T47D (cell line): ENCODE measurements around the gene SCN10A.

ENCODE experiments used
- DNase-seq, 2 experiments: peaks; one replicate each; pipeline versions ENCODE4 v3.0.0 to v3.0.0-alpha.2; 2011 to 2012; ENCODE audit warnings: low read depth in 1 of 2, low spot score in 1 of 2
- JUND ChIP-seq: IDR thresholded peaks from 2 replicates; pipeline ENCODE4 v1.6.1; 2012; ENCODE audit warnings: low read depth
- in situ Hi-C: cut with HindIII; loops from 2 replicates; pipeline ENCODE4 v1.10.0; 2016; ENCODE audit warnings: low sequenced_read_pairs, low pct_unique_long_range_greater_than_20kb

Gene SCN10A

DNA sequence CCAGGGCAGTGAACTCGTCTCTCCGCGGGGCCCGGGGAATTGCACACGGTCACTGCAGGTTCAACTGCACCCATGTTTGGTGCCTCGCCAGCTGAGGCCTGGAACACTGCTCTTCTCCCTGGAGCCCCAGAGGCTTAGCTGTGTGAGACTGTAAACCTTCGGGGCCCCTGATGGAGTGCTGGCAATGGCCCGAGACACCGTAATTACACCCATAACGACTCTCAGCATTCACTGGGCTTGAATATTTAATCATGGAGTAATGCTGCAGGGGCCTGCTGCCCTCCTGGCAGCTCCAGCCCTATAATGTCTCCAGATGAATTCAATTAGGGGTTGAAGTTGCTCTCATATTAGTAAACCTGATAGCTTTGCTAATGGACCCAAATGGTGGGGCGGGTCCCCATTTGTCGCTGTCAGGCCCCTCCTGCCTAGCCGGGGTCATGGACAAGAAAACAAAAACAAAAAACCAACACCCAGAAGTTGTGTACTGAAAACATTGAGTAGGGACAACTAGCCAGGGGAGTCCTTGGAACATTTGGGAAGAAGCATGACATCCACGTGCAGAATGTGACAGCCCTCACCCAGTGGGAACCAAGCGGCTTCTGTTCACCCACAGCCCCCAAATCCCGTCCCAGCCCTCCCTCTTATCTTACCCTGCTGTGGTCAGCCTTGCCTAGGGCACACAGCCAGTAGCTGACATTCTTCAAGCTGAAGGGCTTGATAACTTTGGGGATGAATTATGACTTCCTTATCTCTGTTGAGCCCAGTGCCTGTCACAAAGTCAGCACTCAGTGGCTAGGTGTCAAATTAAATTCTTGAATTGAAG lies 92.2 kb downstream of the SCN10A start:
- no peak for TF ChIP-seq JUND
- DNase-seq: no peak
- in situ Hi-C loops: no loop called here

DNA sequence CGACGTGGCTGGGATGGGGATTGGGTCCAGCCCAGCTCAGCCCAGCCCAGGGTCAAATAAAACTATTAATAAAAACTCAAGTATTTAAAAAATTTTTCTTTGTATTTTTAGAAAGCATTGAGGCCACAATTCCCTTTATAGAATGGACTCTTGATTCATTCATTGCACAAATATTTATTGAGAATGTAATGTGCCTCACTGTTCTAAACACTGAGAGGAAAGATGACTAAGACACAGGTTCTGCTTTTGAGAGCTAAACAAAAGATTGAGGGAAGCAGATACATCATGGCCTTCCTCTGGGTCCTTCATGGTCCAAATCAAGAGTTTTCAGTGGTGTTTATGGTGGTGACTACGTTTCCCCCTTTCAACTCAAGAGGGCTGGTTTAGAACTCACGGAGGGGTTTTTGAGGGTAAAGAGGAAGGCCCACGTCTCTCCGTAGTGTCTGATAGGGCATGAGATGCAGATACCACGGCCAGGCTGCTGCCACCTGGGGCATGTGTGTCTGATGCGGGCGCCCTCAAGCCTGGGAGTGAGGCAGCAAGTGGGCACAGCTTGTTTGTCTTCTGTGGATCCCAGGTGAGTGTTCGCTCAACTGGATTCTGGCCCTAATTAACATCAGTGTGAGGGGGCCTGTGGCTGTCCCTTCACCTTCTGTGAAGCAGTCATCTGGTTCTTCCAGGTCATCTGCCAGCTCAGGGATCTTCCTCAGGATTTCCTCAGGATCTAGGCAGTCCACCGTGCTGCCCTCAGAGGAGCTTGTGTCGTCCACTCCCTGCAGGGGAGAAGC lies 93.0 kb downstream of the SCN10A start:
- no peak for DNase-seq
- TF ChIP-seq JUND: no peak
- in situ Hi-C loops: no loop called here

DNA sequence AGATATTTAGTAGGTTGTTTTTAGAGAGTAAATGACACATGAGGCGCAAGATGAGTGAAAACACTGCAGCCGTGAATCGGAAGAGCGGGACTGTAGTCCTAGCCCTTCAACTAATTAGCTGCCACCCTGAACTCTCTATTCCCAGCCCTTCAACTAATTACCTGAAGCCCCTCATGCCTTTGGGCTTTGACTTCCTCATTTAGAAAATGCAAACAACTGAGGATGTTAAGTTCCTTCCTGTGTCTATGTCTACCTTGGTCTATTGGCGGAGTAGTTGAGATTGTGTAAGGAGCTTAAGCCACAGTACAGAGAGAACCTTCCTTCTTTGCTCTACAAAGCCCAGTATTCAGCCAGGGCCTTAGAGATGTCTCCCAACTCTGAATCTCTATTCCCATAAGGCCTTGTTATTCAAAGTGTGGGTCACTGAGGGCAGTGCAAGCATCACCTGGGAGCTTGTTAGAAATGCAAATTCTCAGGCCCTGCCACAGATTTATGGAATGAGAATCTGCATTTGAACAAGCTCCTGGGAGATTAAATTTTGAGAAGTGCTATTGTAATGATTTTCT lies 94.7 kb downstream of the SCN10A start:
- in situ Hi-C loops: no loop called here
- no peak for DNase-seq
- TF ChIP-seq JUND: no peak

DNA sequence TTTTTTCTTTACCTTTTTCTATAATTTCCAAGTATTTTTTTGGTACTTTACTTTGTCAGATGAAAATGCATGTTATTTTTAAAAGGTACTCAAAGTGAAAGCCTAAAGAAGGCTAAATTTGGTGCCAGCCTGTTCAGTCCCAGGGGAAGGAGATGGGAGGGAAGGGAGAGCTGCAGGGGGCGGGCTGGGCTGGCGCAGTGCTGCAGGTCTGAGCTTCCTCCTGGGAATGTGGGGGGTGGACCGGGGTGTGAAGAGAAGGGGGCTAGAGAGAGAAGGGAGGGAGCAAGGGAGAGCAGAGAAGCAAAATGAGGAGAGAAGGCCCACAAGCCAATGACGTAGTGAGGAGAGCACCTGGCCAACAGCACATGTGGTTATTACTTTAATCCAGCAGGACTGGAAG lies 95.6 kb downstream of the SCN10A start:
- no peak for TF ChIP-seq JUND
- no peak for DNase-seq
- in situ Hi-C loops: no loop called here

DNA sequence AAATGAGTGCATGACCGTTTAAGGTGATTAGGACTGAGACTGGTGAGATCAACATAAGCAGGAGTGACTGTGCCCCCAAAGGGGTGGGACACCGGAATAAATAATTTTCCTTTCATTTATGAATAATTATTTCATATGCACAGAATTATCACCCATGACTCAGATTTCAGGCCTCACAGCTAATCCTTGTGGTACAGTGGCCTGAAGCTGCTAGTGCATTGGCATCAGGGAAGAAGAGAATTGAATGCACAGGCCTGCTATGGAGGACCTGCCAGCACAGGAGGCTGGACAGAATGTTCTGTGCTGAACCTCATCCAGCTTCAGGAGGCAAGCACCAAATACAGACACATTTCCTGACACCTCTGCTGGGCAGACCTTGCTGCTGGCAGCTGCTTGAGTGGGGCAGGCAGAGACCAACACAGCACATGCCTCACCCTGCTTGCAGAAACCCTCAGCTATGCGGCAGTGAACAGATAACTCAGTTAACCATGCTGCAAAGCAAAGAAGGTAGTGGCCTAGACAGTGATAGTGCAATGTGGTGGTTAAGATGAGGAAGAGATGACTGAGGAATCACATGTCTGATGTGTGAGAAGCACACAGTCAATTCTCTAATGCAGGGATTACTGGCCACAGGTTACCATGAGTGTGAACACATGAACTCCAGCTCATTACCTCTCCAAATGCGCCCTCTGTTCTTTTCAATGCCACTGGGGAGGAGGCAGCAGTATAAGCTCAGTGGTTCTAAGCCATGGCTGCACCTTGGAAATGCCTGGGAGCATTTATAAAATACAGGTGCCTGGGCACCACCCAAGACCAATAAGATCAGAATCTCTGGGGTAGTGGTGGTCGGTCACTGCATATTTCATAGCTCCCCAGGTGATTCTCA lies 98.4 kb downstream of the SCN10A start:
- no peak for TF ChIP-seq JUND
- in situ Hi-C loops: no loop called here
- no peak for DNase-seq

DNA sequence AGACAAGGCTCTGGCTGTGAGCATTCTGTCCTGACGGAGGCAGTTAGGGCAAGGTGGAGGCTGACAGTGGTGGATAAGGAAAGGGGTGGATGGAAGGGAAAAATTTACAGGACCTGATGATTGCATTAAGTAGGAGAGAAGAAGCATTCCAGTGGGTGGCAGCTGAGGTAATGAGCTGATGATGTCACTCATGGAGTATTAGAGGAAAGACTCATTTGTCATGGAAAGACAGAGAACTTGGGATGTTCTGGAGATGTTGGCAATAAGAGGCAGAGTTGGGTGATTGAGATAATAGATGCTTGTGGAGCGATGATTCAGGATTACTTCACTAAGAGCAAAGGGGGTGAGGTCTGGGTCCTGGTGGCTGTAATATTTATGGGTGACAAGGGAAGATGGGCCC lies 102.9 kb downstream of the SCN10A start:
- TF ChIP-seq JUND: no peak
- in situ Hi-C loops: no loop called here
- DNase-seq: no peak

DNA sequence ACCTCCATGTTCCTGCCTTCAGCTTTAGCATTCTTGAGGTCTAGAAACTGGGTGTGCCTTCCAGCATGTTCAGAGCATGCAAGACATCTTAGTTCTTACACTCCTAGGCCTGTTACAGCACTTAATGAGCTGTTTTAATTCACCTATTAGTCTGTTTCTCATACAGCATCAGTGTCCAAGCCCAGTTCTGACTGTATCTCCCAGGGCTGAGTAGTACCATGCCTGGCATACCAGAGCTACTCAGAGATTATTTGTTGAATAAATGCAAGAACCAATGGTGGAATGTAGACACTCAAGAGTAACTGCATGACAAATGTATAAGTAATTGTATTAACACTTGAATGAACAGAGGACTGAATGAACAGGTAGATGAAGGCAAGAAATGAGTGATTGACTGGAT lies 104.7 kb downstream of the SCN10A start:
- DNase-seq: no peak
- in situ Hi-C loops: no loop called here
- no peak for TF ChIP-seq JUND

DNA sequence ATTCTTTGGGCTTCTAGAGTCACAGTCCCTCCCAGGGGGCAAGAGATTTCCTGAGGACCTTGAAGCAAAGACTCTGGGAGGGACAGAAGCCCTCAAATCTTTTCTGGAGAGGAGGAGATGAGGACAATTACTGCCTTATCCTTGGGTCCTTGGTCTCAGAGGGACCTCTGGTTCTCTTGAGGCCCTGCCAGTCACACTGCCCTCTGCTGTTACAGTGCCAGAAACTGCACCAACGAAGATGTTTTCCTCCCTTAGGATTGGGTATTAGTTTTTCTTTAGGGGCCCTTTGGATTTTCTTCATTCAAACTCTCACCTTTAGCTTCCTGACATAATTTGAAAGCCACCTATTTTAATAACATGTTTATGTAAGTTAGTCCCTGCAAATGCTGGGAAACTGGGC lies 108.3 kb downstream of the SCN10A start:
- no peak for TF ChIP-seq JUND
- in situ Hi-C loops: no loop called here
- DNase-seq: no peak

DNA sequence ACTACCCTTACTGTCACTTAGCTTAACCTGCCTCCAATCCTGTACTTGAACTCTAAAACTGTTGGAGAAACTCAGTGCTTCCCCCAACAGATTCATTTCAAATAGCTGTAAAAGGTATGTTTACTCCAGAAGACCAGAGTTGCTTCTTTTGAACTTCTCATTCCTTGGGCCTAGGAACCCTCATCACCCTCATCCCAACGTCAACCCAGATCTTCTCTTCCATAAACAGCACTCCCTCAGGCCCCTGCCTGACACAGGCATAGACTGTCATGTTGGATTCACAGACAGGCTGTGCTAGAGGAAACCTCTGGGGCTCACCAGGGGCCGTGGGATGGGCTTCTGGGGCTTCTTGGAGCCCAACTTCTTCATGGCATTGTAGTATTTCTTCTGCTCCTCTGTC lies 109.1 kb downstream of the SCN10A start:
- TF ChIP-seq JUND: no peak
- no peak for DNase-seq
- in situ Hi-C loops: no loop called here

DNA sequence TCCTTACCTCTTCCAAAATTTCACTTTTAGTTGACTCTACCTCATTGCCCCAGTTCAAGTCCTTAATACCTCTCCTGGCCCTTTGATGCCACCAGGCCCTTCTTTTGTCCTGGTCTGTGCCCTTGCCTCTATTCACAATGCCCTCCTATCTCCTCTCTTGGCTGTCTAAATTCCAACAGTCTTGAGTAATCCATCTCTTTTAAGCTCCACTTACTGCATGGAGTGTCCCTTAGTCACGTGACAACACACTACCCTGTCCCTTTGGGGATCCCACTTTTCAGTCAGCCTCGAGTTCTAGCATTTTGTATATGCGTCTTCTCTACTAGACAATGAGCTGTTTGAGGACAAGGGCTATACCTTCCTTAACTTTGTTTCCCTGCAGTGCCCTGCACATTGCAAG lies 113.8 kb downstream of the SCN10A start:
- in situ Hi-C loops: no loop called here
- no peak for DNase-seq
- no peak for TF ChIP-seq JUND

DNA sequence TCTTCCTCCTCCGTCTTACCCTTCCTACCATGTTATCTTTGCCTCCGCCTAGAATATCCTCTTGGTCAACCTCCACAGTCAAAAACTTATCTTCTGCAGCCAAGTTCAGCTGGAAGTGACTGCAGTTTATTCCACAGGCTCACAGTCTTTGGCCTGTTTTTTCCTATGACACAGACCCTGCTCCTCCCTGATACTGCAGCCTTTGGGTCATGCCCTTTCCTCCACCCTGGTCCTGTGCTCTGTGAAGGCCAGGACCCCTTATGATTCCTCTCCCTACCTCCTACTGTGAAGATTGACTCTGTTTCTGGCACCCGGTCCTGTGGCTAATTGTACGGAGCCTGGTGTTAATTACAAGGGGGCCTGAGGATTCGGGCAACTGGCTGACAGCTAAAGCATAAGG lies 117.3 kb downstream of the SCN10A start:
- no peak for DNase-seq
- no peak for TF ChIP-seq JUND
- in situ Hi-C loops: no loop called here

DNA sequence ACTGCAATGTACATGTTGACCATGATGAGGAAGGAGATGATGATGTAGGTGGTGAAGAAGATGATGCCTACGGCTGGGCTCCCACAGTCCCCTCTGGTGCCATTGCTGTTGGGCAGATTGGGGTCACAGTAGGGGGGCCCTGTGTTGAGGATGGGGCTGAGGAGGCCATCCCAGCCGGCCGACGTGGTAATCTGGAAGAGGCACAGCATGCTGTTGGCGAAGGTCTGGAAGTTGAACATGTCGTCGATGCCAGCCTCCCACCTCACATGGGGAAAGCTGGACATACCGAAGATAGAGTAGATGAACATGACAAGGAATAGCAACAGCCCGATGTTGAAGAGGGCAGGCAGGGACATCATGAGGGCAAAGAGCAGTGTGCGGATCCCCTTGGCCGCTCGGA lies 118.0 kb downstream of the SCN10A start:
- TF ChIP-seq JUND: no peak
- no peak for DNase-seq
- in situ Hi-C loops: no loop called here
